Dedifferentiated amniotic fluid mesenchymal stem cell (primary cell): ENCODE results near the gene TMEM9B.

ENCODE experiments used
- DNase-seq: peaks from one replicate; pipeline ENCODE4 v3.0.0-alpha.2; 2016; ENCODE audit errors: extremely low spot score

TMEM9B gene

DNA sequence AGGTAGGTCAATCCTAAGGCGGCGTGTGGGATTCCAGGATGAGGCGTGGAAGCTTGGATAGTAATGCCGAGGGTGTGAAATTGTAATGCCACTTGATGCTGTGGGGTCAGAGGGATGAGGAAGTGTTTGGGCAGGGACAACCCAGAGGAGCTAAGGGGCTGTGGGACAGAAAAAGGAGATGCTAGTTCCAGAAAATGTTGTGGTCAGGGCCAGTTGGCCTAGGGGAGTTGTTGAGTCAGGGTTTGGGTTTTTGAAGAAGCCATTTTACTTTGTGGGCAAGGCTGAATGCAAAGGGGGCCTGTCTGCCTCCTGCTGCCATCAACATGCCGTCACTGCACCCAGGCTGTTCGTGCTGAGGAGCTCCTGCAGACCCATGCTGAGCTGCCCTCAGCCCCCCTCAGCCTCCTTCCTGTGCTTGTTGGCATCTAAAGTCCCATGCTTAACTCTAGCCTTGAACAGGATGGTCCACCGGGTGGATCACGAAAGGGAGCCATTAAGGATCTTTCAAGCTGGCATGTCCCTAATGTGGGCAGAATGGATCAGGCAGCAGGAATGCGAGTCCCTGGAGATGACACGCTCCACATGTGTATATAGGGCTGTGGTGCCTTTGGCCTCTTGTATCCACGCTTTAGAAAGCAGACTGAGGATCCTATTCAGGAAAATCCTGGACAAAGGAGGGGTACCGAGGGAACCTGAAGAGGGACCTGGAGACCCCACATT, 33.6 kb downstream of the TMEM9B start:
- no peak for DNase-seq

DNA sequence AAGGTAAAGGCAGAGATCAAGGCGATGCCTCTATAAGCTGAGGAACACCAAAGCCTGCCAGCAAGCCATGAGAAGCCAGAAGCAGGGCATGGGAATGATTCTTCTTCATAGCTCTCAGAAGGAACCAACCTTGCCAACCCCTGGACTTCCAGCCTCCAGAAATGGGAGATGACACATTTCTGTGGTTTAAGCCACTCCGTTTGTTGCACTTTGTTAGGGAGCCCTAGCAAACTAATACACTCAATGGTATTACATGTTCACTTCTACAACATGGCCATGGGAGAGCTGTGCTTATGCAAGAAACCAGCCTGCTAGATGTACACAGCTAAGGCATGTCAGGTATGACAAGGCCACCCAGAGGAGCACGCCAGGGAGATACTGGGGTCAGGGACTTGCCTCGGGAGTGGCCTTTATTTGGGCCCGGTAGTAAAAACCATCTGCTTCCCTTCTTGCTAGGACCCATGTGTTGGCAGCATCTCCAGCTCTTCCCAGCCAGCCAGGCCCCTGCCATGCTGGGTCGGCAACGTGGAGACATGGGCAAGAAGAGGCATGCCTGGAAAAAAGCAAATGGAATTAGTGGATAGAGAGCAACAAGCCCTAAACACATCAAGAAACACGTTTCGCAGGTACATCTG, 35.1 kb downstream of the TMEM9B start:
- DNase-seq: no peak

DNA sequence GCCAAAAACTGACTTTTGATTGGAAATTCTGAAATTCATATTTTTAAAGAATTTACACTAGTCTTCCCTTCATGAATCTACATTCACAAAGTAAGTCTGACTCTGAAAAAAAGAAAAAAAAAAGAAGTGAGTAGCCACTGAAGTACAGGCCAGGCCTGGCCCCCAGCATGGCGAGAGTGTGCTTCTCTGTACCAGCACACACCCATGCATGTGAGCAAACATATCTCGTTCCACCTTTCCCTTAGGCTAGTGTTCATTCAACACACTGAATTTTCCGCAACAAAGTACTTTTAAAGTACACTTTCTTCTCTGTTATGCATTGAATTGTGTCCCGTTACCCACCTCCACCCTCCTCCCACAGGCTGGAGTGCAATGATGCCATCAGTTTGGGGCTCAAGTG, 36.0 kb downstream of the TMEM9B start:
- no peak for DNase-seq

DNA sequence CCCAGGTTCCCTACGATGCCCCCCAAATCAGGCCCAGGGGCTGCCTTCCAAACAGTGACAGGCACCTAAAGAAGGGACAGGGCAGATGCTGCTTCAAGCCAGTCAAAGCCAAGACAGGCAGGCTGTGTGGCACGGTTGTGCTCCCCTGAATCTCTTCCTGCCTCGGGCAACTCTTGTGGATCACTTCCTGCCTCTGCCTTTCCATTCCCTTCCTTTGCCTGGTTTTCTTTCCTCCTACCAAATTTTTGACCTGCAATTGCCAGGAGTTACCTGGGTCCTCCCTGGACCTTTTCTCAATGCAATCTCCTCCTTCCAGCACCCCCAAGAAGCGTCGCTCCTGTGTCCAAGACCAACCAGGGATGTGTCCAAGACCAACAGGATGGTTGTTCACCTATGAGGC, 37.0 kb downstream of the TMEM9B start:
- DNase-seq: no peak

DNA sequence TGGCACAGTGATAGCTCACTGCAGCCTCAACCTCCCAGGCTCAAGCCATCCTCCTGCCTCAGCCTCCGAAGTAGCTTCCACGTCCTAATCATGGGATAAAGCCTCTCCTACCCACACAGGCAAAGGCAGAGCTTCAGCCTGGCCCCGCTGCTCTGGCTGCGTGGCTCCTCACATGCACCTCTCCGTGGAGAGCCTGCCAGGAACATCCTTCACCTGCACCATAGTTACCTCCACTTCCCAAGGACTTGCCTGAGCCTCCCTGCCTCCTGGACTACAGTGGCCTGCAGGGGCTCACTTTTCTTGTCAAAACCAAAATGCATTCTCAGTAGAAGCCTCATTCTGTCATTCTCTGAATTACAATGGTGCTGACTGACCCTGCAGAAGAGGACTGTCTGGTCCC, 38.0 kb downstream of the TMEM9B start:
- DNase-seq: no peak

DNA sequence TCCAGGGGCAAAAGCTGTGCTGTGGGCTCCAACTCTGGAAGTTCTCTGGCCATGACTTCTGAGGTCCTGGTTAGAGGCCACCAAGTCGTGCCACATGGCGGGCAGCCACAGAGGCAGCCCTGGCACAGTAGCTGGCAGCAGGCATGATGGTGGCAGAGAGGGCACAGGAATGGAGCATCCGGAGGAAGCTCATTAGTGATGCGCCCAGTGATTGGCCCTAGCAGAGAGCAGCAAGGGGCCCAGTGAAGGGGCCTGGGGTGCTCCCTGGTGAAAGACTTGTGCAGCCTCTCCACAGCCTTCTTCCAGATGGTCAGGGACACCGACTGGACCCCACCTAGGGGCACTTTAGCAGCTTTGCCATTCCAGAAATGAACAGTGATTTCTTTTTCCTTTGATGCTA, 38.5 kb downstream of the TMEM9B start:
- DNase-seq: no peak

DNA sequence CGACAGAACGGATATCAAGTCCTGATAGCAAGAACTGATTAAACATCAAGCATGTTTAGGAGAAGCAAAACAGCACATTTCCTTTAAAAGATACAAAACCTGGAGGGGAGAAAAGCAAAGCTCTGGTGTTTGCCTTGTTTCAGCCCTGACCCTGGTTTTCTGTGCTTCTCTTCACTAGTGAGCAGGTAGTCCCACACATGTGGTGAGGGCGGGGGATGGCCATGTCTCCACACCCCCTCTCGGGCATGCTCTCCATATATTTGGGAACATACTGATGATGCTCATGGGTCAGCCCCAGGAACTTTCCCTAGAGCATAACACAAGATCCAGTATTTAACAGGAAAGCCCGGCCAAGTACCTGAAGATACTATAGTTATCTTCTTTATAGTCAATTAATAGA, 41.6 kb downstream of the TMEM9B start:
- DNase-seq: no peak

DNA sequence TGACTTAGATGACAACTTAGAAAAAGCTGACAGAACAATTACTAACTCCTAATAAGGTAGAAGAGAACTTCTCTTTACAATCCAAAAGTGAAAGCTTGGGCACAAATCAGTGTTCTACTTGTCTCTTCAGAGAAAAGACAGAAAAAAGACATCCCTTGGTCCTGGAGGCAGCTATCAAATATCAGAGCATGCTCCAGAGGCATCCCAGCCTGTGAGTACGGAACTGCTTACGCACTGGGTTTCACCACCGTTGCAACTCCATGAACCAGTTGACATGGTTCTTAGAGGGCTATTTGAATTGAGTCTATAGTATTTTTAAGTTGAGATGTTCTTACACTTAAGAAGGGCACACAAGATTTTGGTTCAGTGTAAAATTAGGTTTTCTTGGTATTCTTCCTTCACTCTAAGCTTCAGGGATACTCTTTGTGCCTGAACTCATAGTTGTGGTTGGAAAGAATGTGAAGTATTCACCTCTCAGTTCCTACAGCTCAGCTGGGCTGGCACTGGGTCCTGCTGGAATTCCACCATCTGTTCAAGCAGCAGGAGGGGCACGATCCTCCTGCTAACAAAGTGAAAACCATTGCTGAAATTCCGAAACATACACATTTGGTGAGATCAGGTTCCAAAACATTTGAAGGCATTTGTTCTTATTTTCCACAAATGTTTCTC, 47.0 kb downstream of the TMEM9B start:
- peak; percentile 91 for DNase-seq

DNA sequence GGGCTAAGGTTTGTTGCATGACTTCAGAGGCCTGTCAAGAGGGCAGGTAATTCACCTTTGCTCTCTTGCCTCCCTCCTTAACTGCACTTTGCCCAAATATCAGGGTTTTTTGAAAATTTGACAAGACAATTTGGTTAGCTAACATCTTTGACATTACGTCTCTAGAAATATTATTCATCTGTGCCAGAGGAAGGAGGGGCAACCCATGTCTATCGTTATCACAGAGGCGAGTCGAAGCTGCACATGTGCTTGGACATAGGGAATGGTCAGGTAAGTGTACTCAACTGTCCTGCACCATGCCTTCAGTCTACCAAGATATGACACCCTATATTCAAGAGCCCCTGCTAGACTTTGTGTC, 49.6 kb downstream of the TMEM9B start:
- DNase-seq: no peak

DNA sequence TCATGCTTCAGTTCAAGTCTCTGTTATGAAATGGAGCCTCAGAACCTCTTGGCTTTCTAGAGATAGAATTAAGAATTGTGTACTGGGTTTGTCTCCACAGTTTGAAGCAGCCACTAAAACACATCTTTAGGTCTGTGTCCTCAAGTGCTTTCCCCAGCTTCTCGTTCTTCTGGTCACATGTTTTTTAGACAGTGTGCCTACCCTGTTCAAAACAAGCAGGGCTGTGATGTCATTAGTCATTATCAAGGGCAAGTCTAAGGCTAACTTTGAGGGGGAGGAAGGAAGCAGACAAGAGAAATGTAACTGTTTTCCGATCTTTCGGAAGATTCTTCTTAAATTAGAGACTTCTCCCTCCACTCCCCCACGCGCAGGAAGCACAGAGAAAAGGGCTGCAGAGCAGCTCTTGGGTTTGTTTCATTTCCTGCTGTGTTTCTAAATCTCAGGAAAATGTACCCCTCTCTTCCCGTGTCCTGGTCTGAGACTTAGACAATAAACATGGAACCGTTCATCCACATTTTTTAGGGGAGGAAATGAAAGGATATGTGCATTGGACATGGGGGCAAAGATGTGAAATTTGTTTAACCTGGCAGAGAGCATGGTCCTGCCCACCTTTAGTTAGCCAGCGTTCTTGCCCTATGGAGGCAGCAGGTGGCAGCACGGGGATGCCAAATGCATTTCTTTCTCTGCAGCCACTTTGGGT, 50.1 kb downstream of the TMEM9B start:
- no peak for DNase-seq

DNA sequence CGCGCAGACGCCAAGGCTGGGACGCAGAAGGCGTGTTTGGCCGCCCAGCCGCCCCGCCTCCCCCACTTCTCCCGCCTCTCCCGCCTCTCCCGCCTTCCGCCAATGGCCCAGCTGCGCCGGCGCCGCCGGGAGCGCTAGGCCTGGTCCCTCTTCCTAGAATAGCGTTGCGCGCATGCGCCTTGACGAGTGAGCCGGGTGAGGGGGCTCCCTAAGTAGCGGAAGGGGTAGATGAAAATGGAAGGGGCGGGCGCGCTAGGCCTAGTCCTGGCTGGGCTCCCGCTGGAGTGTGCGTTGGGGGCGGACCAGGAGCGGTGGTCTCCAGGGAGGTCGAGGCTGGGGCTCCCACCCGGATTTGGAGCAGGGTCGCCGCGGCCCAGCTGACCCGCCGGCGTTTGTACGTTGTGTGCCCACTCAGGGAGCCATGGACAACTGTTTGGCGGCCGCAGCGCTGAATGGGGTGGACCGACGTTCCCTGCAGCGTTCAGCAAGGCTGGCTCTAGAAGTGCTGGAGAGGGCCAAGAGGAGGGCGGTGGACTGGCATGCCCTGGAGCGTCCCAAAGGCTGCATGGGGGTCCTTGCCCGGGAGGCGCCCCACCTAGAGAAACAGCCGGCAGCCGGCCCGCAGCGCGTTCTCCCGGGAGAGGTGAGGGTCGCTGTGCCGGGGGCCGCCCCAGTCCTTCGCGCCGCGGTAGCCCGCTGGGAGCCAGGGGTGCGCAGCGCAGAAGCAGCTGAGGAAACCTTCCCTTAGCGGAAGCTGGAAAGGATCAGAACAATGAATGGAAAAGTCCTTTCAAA, 53.0 kb downstream of the TMEM9B start, which contains the start of gene AKIP1:
Gene AKIP1, plus strand, starts transcription at position 161 of the 795 bp plus-strand sequence. Its CDS starts 261 bp downstream, at position 422.
- peak; percentile 93 for DNase-seq

DNA sequence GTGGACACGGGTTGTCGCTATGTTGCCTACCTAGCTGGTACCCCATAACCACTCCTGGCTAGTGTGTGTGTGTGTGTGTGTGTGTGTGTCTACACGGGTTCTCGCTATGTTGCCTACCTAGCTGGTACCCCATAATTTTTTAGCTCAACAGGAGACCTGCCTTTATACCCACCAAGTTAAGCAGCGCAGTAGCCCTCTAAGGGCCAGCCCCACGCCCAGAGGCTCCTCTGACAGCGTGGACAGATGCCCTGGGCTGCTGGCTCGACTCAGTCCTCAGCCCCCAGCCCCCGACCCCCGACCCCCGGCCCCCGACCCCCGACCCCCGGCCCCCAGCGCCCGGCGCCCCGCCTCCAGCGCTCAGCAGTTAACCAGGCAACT, 53.6 kb downstream of the TMEM9B start:
- no peak for DNase-seq

DNA sequence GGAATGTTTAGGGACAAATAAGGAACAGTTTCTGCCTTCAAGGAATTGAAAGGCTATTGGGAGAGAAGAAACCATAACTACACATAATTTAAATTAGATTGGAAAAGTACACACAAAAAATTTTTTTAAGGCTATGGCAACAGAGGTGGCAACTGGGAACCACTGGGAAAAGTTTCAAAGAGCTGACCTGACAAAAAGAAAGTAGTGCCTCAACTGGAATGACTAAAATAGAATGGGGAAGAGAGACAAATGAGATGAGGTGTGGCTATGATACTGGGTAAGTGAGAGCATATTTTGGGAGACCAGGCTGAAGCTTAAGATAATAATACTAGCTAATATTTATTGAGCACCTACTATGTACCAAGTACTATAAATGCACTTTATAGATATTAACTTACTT, 56.1 kb downstream of the TMEM9B start:
- DNase-seq: no peak

DNA sequence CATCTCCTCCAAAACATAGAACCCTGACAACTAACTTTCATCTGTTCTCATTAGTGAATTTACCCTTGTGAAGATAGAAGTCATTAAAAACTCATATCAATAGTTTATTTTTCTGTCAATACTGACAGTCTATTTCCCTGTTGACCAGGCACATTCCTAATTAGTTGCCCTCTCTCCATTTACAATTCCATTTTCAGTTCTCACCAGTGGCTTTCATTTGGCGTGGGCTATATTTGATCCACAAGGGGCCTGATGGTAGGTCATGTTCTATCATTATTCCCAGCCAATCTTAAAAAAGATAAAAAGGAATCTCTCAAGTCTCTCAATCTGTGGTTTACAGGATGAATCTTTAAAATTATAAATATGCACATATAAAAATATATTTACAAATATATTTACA, 57.1 kb downstream of the TMEM9B start:
- DNase-seq: no peak

DNA sequence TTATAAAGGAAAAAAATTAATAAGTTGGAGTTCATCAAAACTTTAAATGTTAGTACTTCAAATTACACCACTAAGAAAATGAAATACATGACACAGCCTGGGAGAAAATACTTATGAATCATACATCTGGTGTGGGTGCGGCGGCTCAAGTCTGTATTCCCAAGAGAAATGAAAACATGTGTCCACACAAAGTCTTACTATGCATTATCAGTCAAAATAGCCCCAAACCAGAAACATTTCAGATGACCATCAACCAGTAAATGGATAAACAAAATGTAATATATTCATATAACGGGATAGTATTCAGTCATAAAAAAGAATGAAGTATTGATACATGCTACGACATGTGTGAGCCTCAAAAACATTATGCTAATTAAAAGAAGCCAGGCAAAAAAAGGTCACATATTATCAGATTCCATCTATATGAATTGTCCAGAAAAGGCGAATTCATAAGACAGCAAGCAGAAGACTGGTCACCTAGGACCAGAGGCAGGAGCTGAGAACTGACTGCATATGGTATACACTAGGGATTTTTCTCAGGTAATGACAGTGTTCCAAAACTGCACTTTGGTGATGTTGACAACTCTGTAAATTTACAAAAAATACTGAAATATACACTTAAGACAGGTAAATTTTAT, 58.6 kb downstream of the TMEM9B start:
- DNase-seq: peak; percentile 87

DNA sequence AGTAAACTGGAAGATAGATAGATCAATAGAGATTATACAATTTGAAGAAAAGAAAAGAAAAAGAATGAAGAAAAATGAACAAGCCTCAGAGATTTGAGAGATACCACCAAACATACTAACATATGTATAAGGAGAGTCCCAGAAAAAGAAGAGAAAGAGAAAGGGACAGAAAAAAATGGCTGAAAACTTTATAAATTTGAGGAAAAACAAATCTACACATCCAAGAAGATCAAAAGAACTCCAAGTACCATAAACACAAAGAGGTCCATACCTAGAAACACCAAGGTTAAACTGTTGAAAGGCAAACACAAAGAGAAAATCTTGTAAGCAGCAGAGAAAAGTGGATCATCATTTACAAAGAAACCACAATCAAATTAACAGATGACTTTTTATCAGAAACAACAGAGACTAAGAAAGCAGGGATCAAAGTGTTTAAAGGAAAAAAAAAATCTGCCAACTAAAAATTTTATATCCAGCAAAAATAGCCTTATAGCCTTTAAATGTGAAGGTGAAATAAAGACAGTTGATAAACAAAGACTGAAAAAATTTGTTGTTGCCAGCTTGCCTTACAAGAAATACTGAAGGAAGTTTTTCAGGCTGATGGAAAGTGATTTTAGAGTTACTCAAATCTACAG, 65.0 kb downstream of the TMEM9B start:
- no peak for DNase-seq
